Subcutaneous adipose tissue (tissue), 4 donors: Measurements from ENCODE around the gene RPL31. TPM values are rescaled to one million over a fixed set of nuclear protein-coding genes. Genes with fewer than 3 reads are reported as not detected.

Source experiments
- CTCF ChIP-seq: fragments of 450-650 bp; IDR thresholded peaks from one replicate; pipeline ENCODE4 v1.5.1; 2016; ENCODE audit warnings: low read depth, mild to moderate bottlenecking, control low read depth, antibody characterized with exemption, moderate library complexity
- total RNA-seq, 4 donors: library from RNA; depleted of rRNA; stranded (reverse); fragments of >200 nt; gene quantifications; one replicate each; pipeline ENCODE4 v1.1.0, GENCODE V29; 2016

Gene RPL31
- total RNA-seq, 4 donors from 2014 or later: 1,572 to 2,109 (median 1,828) TPM

GRCh38 chr2:100983201-100983600, 18.9 kb upstream of the RPL31 start:
- no peak for TF ChIP-seq CTCF

GRCh38 chr2:100983684-100984310, 18.3 kb upstream of the RPL31 start:
- no peak for TF ChIP-seq CTCF

- no peak for TF ChIP-seq CTCF
Observed at GRCh38 chr2:100984892-100985307, 17.2 kb upstream of the RPL31 start.

- TF ChIP-seq CTCF: no peak
Observed at GRCh38 chr2:100986157-100986556, 15.9 kb upstream of the RPL31 start.

- TF ChIP-seq CTCF: no peak
Observed at GRCh38 chr2:100987536-100987935, 14.6 kb upstream of the RPL31 start.

- TF ChIP-seq CTCF: no peak
Observed at GRCh38 chr2:100987974-100988373, 14.1 kb upstream of the RPL31 start.

GRCh38 chr2:100988630-100989417, 13.3 kb upstream of the RPL31 start:
- no peak for TF ChIP-seq CTCF
